ENCODE measurements around the gene NOL6.

GRCh38 chr9:33461492-33461891, 12.2 kb downstream of the NOL6 start:
- no peak for TF ChIP-seq CTCF (IDR thresholded peaks at IDR 0.05)
- TF ChIP-seq POLR2AphosphoS5 (IDR thresholded peaks at IDR 0.05): no peak
- TF ChIP-seq POLR2A (IDR thresholded peaks at IDR 0.05): no peak
